Activated T-cell treated with anti-CD3 and anti-CD28 coated beads, Interleukin-2, amount 50 U/mL, for 1 hour (primary cell): ENCODE measurements around the gene SNX14.
"Not testable (repeated sequence)": the region's sequence is repeated elsewhere in the genome, so short reads cannot be mapped to it uniquely, and the experiment has no call there.

Experiments
- DNase-seq: peaks from one replicate; pipeline ENCODE4 v3.0.0-alpha.2; 2020

SNX14 gene

DNA sequence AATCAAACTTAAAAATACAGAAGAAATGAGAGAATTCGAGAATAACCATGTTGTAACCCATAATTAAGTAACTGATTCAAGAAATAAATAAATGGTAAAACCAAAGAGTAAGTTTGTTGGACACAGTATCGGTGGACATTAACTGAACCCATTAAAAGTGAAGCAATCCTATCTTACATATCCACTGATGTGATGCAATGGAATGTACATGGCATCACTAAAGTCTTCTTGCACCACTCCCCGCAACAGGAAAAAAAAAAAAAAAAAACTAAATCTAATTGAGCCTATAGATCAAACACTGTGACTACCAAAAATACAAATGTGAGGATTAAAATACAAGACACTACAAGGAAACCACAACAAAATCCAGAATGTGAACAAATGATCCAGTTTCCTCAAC lies 7.9 kb downstream of the SNX14 start:
- DNase-seq = no peak

DNA sequence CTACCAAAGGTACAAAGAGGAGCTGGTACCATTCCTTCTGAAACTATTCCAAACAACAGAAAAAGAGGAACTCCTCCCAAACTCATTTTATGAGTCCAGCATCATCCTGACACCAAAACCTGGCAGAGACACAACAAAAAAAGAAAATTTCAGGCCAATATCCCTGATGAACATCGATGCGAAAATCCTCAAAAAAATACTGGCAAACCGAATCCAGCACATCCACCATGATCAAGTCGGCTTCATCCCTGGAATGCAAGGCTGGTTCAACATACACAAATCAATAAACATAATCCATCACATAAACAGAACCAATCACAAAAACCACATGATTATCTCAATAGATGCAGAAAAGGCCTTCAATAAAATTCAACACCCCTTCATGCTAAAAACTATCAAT lies 10.8 kb downstream of the SNX14 start:
- DNase-seq = not testable (repeated sequence)

DNA sequence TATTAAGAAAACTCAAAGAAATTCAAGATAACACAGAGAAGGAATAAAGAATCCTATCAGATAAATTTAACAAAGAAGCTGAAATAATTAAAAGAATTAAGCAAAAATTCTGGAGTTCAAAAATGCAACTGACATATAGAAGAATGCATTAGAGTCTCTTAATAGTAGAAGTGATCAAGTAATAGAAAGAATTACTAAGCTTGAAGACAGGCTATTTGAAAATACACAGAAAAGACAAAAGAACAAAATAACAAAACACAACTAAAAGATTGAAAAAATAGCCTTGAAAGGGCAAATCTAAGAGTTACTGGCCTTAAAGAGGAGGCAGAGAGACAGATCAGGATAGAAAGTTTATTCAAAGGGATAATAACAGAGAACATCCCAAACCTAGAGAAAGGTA lies 12.1 kb downstream of the SNX14 start:
- no peak for DNase-seq

DNA sequence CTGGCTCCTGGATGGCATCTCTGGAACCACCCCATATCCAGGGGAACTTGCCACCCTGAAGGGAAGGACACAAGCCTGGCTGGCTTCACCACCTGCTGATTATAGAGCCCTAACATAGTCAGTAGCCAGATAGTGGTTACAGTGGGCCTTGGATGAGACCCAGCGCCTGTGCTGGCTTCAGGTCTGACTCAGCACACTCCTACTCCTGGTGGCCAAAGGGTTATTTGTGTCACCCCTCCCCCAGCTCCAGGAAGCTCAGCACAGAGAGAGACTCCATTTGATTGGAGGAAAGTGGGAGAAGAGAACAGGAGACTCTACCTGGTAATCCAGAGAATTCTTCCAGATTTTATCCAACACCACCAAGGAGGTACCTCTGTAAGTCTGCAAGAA lies 12.8 kb downstream of the SNX14 start:
- no peak for DNase-seq

DNA sequence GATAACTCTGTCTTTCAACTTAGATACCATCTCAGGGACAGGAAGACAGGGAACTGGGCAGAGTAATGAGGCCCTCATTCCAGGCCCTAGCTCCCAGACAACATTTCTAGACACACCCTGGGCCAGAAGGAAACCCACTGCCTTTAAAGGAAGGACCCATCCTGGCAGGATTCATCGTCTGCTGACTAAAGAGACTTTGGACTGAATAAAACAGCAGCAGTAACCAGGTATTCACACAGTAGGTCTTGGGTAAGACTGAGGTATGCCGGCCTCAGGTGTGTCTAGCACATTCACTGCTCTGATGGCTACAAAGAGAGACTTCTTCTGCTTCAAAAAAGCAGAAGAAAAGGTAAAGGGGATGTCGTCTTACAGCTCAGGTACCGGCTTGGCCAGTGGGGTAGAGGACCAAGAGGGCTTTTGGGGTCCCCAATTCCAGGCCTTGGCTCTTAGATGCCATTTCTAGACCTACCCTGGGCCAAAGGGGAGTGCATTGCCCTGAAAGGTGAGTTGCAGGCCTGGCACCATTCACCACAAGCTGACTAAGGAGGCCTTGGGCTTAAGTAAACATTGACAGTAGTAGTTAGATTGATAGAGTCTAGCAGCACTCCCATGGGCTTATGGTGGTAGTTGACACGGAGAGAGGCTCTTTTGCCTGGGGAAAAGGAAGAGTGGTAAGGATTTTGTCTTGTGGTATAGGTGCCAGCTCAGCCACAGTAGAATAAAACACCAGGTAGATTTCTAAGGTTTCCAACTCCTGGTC lies 13.4 kb downstream of the SNX14 start:
- DNase-seq = no peak

DNA sequence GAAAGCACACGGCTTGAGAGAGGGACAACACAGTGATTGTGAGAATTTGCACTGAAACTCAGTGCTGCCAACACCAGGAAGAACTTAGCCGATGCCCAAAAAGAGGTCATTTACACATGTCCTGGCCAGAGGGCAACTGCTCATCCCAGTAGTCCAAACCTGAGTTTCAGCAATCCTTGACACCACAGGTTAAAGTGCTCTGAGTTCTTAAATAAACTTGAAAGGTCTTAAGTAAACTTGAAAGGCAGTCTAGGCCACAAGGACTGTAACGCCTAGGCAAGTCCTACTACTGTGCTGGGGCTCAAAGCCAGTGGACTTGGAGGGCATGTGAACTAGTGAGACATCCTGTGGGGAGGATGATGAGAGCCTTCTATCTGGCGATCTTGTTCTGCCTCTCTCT lies 14.1 kb downstream of the SNX14 start:
- no peak for DNase-seq

DNA sequence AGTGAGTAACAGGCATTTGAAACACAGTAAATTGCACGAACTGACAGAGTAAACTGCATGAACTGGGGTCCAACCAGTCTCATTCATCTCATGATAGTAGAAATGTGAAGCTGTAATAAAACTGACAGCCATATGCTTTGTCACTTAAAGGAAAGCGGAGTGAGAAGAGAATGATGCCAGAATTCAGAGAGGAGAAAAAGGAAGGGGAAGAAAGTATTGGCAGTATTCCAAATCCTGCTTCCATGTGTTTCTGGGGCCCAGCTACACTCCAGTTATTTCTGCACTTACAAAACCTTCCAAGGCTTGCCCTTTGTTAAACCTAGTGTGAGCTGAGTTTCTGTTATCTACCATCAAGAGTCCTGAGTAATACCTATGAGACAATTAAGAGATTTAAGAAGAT lies 17.2 kb downstream of the SNX14 start:
- no peak for DNase-seq

DNA sequence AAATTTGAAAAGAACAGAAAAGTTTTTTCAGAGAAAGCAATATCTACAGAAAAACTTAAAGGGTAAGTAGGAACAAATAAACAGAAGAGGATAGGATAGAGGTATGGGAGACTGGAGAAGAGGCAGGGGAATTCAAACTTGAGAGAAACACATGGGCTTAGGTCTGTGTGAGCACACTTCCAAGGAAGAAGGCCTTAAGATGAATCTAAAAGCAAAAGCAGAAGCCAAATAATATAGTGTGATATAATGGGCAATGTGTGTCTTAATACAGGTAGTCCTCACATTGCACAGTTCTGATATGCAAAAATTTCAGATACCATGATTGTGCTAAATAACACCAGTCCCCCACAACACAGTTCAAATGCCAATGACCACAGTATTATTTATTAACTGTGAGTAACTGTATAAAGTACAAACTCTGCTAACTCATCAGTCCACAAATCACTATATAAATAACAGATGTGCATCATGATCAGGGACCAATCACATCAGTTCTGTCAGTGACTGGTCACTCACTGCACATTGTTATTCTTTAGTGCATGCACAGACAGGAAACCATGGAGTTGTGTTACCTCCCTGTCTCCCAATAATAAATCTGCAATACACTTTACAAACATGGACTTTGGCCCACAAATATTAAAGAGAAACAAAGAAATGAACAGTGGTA lies 18.6 kb downstream of the SNX14 start:
- DNase-seq = no peak

DNA sequence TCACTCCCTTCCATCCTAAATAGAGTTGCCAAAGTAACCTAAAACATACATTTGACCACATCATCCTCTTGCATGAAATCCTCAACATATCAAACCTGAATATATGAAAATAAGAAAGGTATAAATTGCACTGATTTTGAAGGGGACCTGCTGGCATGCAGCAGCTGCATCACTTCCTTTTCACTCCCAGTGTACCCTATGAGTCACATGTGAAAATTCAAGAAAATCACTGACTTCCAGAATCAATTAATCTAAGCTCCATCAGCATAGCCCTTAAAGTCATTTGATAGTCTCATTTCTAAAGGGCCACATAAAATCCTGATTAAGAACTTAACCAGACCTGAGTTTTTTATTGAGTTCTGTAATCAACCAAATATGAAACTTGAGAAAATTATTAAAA lies 24.3 kb downstream of the SNX14 start:
- no peak for DNase-seq

DNA sequence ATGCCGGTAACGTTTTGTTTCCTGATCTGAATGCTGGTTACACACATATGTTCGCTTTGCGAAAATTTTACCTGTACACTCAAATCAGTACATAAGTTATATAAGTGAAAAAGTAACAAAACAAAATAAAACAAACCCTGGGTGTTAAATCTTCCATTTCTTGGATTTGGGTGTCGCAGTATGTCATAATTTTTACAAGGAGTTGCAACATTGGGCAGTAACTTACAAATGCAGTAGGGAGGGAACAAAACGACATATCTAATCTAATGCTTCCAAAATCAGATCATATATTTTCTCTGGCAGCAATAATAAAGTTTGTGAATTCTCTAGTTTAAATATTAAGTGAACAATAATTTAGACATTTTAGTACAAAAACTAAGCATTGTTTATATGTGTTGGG lies 25.2 kb downstream of the SNX14 start:
- DNase-seq = no peak

DNA sequence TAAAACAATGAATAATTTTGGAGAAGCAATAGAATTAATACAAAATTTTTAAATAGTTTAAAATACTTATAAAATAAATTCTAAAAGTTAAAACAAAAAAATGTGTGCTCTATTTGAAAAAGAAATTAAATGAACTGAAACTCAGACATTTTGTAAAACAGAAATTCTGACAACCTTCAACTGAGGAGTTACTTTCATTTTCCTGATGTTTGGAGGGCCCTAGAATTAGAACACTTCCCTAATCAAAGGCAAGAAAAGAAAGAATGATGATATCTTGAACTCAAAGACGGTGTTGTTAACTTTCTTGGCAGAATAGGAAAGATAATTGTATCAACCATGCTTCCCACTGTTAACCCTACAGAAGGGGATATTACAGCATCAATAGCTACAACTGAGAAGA lies 27.9 kb downstream of the SNX14 start:
- no peak for DNase-seq

DNA sequence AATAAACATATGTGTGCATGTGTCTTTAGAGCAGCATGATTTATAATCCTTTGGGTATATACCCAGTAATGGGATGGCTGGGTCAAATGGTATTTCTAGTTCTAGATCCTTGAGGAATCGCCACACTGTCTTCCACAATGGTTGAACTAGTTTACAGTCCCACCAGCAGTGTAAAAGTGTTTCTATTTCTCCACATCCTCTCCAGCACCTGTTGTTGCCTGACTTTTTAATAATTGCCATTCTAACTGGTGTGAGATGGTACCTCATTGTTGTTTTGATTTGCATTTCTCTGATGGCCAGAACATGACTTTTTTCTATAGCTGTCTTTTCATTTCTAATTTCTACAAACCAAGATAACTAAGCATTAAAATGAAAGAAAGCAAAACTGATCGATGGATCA lies 29.4 kb downstream of the SNX14 start:
- not testable (repeated sequence) for DNase-seq

DNA sequence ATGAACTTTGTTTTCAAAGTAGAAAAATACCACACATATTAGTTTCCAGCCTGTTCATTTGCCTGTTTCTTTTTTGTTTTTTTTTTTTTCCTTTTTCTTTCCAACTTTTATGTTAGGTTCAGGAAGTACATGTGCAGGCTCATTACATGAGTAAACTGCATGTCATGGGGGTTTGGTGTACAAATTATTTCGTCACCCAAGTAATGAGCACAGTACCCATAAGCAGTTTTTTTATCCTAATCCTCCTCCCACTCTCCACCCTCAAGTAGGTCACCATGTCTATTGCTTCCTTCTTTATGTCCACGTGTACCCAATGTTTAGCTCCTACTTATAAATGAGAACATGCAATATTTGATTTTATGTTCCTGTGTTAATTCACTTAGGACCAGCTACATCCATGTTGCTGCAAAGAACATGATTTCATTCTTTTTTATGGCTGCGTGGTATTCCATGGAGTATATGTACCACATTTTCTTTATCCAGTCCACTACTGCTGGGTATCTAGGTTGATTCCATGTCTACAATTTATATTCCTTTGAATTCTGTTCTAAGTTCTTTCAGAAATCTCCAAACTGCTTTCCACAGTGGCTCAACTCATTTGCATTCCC lies 31.8 kb downstream of the SNX14 start:
- DNase-seq = no peak

DNA sequence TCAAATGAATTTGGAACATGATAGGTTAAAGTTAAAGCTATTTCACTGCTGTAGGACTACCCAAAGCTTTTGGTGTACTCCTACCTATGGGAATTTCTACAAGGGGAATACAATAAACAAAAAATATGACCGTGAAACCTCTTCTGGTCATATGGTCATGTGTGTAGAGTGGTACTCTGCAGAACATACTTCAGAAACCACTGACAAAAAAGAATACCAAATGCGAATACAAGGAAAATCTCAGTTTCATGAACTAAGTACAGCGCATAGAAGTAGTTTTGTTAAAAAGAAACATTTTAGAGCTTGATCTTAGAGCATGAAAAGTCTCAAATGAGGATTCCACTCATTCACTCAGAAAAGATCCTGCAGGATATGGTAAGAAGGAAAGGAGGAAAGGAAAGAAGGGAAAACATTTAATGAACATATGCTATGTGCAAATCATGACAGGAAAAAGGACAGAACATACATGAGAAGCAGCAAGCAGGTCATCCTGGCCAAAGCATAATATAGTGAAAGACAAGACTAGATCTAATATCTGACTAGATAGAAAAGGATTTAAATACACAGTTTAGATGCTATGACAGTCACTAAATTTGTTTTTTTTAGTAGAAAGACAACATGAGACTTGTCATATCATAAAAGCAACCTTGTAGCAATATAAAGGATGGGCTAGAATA lies 36.5 kb downstream of the SNX14 start:
- no peak for DNase-seq

DNA sequence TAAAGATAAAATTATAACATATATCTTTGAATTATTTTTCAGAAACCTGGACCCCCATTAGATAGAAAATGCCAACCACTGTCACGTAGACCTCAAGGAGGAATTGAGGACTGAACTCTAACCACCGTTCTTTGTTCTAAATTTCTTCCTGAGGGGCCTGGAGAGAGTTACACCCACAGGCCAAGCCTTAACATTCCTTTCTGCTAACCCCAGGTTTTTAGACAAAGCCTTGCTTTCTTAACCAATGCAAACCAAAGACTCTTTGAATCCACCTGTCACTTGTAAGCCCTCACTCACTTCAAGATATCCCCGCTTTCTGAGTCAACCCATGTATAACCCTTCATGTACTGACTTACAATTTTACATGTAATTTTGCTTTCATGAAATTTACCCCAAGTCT lies 41.0 kb downstream of the SNX14 start:
- DNase-seq = no peak

DNA sequence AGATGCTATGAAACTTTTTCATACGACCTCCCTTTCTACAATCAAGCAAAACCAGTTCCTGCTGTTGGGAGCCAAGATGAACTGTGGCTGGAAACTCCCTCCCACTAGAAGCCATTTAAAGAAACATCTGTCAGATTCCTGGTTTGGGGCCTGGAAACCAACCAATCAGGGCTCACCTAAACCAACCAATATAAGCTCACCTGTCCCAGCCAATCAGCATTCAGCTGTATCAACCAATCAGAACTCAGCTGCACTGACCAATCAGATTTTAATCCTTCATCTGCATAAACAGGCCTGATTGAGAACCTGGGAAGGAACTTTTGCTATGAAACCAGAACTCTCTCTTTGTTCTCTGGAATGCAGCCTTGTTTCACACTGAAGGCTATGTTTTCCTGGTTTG lies 42.4 kb downstream of the SNX14 start:
- no peak for DNase-seq

DNA sequence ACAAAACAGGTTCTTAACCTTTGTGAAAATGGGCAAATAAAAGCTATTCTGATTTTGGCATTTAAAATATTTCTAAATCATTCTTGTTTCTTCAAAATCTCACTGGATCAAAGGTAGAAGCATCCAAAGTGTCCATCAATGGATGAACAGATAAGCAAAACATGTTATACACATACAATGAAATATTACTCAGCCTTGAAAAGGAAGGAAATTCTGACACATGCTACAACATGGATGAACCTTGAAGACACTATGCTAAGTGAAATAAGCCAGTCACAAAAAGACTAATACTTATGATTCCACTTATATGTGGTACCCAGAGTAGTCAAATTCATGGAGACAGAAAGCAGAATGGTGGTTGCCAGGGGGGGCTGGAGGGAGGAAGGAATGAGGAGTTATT lies 45.9 kb downstream of the SNX14 start:
- DNase-seq = no peak

DNA sequence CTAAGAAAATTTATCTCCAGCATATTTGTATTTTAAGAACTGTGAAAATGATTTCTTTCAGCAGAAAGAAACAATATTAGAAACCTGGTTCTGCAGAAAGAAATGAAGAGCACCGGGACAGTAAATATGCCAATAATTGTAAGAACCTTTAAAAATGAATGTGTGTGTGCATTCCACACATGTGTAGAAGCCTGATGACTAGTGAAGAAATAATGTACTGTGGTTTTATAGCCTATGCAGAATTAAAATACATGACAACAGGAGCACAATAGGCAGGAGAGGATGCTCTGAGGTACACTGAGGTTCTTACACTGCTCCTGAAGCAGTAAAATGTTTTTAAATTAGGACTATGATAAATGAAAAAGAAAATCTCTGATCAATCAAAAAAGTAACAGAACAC lies 48.9 kb downstream of the SNX14 start:
- no peak for DNase-seq

DNA sequence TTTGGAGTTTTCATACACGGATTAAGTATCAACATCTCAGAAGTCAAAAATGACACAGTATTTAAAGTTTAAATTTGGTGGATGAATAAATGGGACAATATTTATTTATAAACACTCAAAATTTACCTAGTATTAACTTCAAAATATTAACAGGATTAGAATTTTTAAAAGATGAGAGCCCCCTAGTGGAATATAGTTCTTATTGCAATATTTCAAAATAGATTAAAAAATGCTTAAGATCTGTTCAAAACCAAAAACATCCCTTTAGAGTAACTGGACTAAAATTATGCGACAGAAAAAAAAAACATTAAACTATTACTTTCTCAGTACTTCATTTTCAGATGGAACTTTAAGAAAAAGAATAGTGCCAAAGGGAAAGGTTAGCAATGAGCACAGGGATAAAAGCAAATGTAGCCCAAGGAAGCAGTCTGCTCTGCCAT lies 56.6 kb downstream of the SNX14 start:
- DNase-seq = no peak

DNA sequence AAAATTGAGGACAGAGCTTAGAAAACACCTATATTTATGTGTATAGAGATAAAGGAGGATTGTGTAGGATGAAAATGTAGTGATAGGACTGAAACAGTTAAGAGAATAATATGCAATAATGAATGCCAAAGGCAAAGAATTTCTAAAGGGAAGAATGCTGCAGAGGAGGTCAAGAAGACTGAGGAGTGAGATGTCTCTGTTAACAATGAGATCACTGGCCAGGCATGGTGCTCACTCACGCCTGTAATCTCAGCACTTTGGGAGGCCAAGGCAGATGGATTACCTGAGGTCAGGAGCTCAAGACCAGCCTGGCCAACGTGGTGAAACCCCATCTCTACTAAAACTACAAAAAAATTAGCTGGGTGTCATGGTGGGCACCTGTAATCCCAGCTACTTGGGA lies 69.4 kb downstream of the SNX14 start:
- not testable (repeated sequence) for DNase-seq

DNA sequence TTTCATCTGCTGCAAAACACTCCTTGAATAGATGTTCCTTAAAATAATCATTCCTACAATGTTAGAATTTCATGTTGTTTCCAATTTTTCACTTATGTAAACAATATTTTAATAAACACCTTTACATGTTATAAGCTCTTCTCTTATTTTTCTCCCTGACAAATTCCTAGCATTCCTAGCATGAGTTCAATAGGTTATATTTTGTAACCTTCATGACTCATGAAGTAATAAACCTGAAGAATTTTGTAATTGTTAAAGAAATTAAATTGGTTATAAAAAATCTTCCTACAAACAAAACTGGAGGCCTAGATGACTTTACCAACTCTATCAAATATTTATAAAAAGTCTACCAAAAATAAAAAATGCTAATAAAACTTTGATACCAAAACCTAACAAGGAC lies 77.5 kb downstream of the SNX14 start:
- DNase-seq = no peak

DNA sequence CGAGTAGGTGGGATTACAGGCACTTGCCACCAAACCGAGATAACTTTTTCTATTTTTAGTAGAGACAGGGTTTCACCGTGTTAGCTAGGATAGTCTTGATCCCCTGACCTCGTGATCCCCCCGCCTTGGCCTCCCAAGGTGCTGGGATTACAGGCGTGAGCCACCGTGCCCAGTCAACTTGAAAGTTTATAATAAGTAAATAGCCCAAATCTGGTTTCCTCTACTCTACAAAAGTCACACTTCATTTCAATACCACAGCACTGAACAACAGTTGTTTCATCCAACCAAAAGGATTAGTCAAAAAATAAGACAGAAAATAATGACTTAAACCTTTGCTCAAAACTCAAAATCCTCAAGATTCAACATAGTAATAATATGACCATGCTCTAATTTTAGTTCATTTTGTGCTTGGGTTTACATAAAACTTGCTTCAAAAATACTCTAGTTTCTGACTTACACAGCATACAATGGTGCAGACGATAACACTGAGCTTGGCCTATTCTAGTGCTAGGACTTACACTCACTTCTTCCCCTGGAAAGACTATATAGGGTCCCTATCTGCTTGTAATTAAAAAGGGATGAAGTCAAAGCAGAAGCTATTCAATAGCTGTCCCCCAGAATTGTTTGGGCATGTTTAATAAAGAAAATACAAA lies 87.1 kb downstream of the SNX14 start:
- DNase-seq = no peak

DNA sequence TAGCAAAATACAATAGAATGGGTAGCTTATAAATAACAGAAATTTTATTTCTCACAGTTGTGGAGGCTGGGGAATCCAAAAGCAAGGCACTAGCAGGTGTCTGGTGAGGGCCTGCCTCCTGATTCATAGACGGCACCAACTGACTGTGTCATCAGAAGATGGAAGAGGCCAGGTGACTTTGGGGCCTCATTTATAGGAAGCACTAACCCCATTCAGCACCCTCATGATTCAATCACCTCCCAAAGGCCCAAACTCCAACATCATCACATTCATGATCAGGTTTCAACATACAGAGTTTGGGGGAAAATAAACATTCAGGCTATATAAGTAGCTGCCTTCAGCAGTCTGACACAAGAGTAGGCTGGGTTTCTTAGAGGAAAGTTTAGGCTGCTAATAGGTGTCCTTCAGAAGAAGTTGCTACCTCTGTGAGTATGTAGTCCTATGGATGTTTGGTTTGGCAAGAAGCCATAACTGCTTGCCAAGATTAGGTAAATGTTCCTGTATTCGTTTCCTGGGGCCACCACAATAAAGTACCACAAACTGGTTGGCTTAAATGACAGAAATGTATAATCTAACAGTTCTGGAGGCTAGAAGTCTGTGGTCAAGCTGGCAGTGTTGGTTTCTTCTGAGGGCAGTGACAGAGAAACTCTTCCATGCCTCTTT lies 94.9 kb downstream of the SNX14 start:
- no peak for DNase-seq
